Dermis blood vessel endothelial cell (primary cell): ENCODE measurements around the gene ADAMTS17. TPM values are rescaled to one million over a fixed set of nuclear protein-coding genes. Genes with fewer than 3 reads are reported as not detected.
"Not testable (repeated sequence)": the region's sequence is repeated elsewhere in the genome, so short reads cannot be mapped to it uniquely, and the experiment has no call there.

Experiments used
- DNase-seq: peaks from one replicate; pipeline ENCODE4 v3.0.0; 2010
- total RNA-seq: library from RNA; depleted of rRNA; stranded (reverse); fragments of >200 nt; gene quantifications from 2 replicates; pipeline ENCODE4 v1.2.3, GENCODE V29; 2014

Gene ADAMTS17
- total RNA-seq, 1 donor from 2014 or later: 0.17 TPM

DNA sequence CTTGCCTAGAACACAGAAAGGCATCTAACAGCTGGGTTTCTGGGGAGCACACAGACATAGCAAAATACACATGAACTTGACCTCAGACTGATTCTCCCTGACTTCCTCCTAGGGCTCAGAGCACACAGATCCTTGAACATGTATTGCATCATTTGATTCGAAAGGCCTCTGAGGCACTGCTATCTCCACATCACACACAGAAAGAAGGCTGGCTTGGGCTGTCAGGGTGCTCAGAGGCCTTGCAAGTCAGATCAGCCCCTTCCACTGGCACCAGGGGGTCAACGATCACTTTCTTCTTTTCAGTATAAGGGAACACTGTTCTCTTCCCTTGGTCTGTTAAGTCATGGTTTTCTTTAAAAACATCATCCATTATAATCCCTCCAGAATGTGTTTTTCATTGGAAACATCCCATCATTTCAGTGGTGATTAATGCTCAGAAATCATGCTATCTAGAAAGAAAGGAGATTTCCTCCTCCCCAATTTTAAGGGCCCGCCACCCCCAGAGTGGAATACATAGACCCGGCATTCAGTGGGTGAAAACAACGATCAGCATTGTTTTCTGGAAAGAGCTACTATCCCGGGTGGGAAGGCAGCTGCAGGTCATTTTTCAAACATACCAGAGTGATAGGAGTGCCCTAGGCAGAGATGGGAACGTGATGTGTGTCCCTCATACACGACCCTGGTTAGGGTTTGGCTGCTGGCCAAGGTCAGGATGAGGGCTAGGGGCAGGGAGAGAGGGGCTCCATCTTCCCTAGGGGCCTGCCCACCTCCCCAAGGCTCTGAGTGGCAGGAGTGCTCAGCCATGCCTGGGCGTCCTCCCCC, 355.3 kb downstream of the ADAMTS17 start:
- no peak for DNase-seq

DNA sequence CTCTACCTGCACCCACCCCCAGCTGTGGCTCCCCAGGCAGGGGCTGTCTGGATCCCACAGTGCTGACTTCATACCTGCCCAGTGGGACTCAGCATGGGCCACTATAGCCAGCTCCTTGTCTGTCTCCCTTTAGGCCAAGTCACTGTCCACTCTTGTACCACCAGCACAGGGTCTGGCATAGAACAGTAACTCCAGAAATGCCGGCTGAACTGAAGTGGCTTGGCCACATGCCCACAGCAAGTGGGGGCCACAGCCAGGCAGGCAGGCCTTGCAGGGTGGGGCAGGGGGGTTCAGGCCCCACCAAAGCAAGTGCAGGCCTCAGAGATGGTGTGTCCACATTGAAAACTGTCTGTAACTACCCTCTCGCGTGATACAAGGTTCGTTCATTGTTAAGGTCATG, 355.9 kb downstream of the ADAMTS17 start:
- DNase-seq: no peak

DNA sequence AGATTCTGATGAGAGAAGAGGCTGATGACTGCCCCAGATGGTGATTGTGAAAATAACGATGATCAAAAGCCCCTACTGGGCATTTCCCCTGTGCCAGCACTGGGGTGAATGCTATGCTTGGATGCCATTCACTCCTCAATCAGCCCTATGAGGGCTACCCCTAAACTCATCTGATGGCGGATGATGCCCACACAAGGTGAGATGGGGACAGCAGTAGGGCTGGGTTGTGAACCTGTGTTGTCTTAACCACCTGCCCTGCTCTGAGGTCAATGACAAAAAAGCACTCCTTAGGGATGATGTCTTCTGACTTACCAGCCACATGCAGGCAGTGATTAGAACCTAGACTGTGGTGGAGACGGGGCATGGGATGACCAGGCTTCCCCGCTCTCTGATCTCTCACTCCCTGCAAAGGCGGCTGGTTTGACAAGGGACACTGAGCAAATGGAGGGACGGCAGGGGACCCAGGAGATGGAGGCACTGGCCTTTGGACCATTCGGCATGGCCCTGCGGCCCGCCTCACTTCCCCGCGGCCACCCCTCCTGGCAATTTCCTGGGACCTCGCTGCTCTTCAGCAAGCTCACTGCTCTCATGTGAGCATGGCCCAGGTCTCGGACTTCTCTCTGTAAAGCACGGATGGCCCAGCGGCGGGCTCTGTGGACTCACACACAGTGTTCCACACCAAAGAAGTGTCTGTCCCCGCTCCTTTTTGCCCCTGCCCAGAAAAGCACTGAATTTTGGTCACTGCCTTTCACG, 357.1 kb downstream of the ADAMTS17 start:
- DNase-seq: no peak

DNA sequence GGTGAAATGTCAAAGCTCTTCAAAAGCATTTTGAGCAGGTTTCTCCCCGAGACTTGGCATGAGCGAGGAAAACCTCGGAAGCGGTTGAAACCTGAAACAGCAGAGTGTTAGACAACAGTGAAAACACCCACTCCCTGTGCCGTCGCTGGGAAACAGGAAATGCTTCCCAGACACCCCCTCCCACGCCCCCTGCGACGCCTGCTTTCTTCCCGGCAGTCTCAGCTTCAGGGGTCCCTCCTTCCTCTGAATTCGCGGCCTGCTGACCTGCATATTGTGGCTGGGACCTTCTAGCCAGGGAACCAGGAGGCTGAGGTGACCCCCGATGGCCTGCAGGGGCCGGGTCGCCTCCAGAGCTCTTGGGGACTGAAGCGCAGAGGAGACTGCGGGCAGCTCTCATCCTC, 357.9 kb downstream of the ADAMTS17 start:
- DNase-seq: no peak

DNA sequence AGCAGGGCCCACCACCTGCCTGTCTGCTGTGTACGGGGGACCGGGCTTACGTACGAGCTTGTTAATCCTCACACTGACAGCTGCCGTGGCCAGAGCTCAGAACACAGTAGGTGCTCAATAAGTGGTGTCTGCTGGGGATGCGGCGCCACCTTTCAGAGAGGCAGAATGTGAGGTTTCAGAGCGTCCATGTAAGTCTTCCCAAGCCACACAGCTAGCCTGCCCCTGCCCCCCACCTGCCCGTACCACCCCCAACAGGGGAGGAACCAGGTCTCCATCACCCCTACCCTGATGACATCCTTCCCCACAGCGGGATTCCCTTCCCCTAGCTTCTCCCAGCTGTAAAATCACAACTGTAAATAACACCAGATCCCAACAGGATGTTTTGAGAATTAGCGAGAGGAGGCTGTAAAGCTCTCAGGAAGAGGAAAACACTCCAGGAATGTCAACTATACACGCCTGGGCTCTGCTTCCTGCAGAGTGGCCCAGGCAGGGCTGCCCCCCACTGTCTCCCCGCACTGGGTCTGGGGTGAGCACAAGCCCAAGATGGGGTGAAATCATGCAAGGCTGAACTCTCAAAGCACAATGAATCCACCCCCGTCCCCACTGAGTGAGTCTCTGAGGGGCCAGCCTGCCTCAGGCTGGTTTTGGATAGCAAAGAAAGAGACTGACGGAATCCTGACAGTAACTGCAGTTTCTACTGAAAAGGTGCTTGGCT, 358.4 kb downstream of the ADAMTS17 start:
- no peak for DNase-seq

DNA sequence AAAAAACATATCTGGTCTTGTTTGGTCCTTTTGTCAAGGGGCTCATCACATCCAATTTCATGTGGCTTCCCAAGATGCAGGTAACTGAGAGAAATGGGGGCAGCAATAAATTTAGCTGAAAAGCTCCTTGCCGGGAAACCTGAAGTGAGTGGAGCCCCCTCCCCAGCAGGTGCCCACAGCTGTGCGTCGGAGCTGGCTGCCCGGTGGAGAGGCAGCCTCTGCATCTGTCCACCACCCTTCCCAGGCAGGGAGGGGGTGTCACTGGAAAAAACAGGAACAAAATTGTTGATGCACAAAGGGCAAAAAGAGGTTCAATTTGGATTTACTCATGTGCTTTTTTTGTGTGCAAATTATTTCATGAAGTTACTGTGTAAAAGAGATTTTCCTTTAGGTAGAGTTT, 359.1 kb downstream of the ADAMTS17 start:
- DNase-seq: no peak

DNA sequence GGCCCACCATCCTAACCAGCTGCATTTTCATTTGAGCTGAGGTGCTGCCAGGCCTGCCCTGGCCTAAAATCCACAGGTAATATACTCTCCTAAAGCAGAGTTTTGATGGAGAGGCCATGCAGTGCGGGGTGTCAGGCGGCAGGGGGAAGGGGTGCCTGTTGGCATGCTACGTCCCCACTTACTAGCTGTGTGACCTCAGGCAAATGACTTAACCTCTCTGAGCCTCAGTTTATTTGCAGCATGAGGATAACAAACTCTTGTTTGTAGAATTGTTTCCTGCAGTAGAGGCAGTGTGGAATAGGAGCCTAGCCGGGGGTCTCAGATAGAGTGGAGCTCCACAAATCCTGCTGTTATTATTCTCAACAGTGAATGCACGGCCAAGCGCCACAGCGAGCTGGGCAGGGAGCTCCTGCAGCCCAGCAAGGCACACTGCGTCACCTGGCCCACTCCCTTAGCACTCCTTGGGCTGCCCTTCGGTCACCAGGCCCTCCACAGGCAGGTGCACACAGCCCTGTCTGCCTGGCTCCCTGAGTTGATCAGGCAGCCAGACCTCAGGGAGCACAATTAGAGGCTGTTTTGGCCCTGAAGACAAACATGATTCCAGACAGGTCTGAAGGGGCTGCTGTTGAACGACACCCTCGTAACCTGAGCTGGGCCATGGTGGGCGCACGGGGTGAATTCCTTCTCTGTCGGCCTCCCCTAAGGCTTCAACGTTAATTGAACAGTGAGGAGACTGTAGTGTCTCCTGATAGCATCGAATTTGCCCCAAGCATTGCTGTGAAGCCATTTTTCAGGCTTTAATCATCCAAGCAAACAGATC, 359.7 kb downstream of the ADAMTS17 start:
- no peak for DNase-seq

DNA sequence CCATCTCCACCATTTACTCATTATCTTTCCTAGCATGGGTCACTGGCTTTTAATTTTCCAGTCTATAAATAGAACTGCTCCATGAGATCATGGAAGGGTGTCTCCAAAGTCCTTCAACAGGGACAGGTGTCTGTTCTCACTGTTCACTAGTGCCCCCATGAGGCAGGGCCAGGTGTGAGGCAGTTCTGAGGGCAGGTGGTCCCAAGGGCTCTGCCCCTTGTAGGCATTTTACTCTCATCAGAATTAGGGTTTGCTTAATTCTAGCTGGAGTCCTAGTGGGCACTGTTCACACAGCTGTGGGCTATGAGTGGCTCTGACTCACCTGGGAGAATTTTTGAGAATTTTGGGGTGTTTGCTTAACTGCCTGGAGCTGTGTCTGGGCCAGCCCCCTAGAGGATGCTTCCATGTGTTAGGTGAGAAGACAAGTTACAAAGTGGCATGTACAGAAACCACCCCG, 360.6 kb downstream of the ADAMTS17 start:
- DNase-seq: no peak

DNA sequence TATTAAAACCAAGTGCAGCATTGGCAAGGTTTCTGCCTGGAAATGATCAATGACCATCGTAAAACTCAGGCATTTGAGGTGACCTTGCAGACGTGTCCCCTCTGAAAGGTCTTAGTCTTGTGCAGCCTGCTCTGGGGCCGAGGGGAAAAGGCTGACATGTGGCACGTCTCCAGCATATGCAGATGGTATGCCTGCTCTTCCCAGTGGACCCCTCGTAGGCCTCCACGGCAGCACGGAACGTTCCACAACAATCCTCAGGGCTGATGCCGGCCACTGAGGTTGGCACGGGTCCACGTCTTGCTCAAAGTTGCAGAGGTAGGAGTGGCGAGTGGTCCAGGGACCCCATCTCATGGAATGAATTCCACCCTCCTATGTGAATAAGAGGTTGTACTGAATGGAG, 361.0 kb downstream of the ADAMTS17 start:
- no peak for DNase-seq

DNA sequence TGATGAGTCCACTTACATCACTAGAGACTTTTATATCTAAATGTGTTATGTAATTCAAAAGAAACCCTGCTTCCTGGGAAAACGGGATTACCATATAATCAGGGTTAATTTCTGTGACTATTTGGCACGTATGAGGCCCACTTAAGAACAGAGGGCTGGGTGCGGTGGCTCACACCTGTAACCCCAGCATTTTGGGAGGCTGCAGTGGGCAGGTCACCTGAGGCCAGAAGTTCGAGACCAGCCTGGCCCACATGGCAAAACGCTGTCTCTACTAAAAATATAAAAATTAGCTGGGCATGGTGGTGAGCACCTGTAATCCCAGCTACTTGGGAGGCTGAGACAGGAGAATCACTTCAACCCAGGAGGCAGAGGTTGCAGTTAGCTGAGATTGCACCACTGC, 361.9 kb downstream of the ADAMTS17 start:
- DNase-seq: not testable (repeated sequence)

DNA sequence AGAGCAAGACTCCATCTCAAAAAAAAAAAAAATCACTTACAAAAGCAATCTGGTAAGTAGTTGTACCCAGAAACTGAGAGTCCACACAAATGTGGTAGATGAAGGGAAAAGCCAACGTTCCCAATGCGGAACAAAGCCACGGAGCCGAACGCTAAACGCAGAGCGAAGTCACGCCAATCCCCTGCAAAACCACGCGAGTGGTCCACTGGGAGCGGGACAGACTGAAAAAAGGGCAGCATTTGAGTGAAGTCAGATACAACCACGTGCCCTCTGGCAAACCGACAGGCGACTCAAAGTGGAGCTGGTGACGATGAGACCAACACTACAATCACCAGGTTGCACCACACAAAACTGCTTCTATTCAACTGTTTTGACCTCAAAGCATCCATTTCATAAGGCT, 362.4 kb downstream of the ADAMTS17 start:
- DNase-seq: no peak

DNA sequence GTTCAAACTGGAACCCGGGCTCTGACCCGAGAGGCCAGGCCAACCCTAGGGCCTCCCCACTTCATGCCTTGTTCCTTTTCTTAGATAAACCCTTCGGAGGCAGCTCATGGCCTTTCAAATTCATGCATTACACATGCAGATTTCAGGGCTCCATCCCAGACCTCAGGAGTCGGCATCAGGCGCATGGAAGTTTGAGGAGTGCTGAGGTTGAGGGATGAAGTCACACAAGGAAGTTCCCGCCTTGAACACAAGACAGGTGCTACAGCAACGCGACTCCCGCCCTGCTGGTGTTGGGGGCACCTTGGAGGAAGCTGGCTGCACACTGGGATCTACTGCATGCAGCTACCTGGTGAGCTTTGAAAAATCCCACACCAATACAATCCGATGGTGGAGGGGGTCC, 363.3 kb downstream of the ADAMTS17 start:
- no peak for DNase-seq

DNA sequence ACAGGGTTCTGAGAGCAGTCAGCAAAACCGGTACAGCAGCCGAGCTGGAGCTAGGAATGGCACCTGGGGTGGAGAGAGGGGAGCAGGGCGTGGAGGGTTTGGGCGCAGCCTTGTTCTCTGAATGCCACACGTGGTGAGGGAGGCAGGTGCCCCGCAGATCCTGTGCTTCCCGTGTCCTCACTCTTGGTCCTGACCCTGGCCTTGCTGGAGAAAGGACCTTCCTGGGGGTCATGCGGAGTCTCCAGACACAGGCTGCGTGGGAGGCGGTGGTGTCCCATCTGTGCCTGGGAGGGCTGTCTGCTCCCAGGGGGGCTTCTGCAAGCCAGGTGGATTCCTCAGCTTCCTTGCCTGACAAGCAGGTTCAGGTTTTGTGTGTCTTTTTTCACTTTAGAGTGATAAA, 363.8 kb downstream of the ADAMTS17 start:
- no peak for DNase-seq

DNA sequence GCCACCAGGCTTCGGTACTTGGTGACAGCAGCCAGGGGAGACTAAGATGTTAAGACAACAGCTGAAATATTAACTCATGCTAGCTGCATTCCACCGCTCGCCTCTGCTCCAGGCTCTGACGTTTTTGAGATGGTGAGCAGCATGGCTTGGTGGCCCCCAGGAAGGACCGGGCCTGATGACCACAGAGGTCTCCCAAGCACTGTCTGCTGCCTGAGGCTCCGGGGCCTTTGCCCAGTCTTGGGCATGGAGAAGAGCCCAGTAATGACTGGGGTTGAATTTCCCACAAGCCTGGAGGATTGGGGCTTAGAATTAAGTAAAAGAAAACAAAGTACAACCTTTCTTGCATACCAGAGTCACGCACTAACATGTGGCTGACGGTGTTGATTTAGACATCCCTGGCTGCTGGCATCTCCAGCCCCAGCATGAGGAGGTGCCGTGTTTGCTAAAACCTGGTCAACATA, 364.9 kb downstream of the ADAMTS17 start:
- DNase-seq: no peak

DNA sequence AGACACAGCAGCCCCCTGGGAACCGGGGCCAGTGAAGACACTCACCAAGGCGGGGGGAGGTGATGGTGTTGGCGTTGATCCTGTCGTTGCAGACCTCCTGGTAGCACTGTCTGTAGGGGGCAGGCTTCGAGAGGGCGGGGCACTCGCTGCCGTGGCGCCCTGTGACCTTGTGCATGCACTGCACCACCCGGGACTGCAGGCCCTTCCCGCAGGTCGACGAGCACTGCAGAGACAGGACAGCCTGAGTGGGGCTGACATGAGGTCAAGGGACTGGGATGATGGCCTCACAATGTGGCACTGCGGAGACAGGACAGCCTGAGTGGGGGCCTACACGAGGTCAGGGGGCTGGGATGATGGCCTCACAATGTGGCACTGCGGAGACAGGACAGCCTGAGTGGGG, 365.8 kb downstream of the ADAMTS17 start:
- DNase-seq: no peak

DNA sequence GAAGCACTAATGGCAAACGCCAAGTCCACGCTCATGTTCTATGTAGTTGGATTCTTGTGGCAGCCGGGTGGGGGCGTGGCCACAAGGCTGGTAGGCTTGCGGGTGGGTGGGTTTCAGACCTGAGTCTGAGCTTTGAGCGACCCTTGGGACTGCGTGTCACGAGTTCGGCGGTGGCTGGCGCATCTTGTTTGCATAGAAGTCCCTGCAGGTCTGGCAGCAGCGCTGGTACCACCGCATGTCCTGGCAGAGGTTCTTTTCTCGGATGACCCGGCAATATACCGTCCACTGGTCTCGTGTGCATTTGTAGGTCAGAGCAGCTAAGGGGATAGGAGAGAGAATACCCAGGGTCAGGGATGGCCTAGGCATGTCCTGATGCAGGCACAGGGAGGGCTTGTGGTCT, 367.5 kb downstream of the ADAMTS17 start:
- DNase-seq: no peak

DNA sequence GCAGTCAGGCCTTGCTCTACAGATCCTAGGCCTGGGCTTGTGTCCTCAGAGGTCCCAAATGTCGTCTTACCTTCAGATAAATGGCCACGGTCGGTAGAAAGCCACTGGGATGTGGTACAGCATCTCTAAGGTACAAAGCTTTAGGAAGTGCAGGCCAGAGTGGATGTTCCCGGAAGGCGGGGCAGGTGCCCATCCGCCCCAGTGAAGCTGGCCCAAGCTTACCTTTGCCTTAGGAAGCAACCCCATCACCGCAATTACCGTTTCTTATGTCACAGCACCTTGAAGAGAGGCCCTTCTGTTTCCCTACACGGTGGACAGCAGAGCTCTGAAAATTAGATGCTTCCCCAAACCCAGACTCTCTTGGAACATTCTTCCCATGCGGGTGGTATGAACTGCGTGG, 368.4 kb downstream of the ADAMTS17 start:
- no peak for DNase-seq

DNA sequence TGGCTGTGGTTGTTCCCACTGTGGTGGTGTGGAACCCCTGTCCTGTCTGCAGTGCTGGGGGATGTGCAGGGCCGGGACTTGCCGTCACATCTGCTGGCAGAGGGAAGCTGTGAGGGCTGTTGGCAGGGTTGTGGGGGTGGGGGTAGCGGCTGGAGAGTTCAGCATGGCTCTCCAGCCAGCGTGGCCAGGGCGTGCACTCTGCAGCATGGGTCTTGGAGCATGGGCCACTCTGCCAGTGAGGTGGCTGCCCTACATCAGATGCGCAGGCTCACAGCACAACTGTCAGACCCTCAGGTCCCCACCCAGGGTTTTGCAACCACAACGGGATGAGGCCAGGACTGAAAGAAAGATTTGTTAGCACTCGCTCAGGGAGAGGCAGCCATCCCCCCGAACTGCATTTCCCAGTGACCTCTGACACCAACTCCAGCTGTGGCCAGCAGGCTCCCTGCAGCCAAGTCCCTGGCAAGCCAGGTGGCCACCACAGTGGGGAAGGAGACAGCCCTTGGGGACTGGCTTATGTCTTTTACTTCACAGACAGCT, 370.8 kb downstream of the ADAMTS17 start:
- DNase-seq: no peak

DNA sequence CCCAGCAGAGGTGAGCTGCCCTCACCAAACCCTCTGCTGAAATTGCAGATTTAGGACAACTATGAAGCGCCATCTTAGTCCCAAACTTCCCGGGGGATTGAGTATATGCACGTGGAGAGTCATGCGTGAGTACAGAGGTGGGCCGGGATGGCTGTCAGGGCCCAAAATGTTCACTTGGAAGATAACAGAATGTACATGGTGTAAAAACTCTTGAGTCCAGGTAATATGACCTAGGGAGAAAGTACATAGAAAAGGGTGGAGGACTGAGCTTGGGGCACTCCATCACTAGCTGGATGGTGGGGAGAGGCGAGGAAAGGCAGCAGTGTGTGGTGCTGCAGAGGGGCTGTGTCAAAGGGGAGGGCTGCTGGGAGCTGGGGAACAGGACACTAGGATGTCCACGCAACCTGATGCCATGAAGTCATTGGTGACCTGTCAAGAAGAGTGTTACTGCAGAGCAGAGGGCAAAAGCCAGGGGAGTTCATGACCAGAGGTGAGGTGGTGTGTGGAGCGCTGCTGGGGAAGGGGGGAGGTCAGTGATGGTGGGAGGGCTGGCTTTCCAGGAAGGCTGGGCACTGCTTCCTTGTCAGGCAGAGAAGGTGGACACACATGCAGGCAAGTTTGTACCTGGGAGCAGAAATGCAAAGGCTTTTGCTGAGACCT, 372.4 kb downstream of the ADAMTS17 start:
- no peak for DNase-seq

DNA sequence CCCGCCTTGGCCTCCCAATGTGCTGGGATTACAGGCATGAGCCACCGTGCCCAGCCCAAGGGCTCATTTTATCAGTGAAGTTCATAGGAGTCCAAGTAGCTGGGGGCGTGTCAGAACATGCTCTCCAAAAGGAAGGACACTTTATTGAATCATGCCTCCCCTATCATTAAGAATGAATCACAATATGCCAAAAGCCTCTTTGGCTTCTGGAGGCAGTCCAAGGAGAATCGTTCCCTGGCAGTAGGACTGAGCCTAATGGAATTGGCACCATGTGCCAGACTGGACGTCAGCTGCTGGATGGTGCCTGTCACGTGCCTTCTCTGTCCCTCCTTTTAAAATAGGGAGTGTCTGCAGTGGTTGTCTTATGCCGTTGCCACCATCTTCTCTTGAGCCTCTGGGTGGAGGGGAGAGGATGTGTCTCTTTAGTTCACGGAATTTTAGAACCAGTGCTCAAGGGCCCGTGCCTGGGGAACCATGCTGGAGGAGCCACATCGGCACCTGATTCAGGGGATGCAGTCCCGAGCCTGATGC, 373.9 kb downstream of the ADAMTS17 start:
- DNase-seq: no peak

DNA sequence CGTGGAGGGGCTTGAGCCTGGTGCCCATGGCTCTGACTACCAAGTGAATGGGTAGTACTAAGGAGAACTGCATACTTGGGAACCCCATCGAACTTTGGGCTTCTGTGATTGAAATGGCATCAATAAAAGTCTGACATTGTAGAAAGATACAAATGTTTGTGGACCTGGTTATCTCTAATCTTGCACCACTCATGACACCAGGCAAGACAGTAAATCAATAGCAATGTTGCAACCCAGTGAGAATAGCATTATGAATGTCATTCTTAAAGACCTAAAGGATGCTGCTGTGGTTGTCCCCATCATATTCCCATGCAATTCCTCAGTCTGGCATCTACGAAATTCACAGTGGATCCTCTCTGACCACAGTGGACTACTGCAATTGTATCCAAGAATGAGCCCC, 375.0 kb downstream of the ADAMTS17 start:
- DNase-seq: no peak
